Purkinje cell (primary cell): Measurements from ENCODE around the gene OR2AJ1. TPM values are rescaled to one million over a fixed set of nuclear protein-coding genes. Genes with fewer than 3 reads are reported as not detected.

Experiments used
- polyA plus RNA-seq: library from polyadenylated mRNA; unstranded; fragments of >200 nt; fragmentation: Nextera tagmentation; gene quantifications from 2 replicates; pipeline ENCODE4 v1.2.1, GENCODE V29; 2014

OR2AJ1 gene
- polyA plus RNA-seq, result 0.12 TPM in 1 of 2 replicates, not detected in the other

GRCh38 chr1:247924868-247925267 is at the start of gene OR2AJ1:
OR2AJ1 (plus strand) TSS chr1:247924889; CDS start chr1:247933769, 8,880 bp downstream.

GRCh38 chr1:247895163-247895637 is 29.5 kb upstream of the OR2AJ1 start, which contains the start of gene OR2W3:
OR2W3 (plus strand) TSS chr1:247895587; CDS start chr1:247895587, 0 bp downstream.

GRCh38 chr1:247919952-247920351 is 4.7 kb upstream of the OR2AJ1 start, which contains the start of gene OR2T8:
OR2T8 (plus strand) TSS chr1:247920252; CDS start chr1:247921018, 766 bp downstream.

GRCh38 chr1:247948558-247948957 is 23.9 kb downstream of the OR2AJ1 start, which contains the start of gene OR2L8:
OR2L8 (plus strand) TSS chr1:247948858; CDS start chr1:247948858, 0 bp downstream.

GRCh38 chr1:247964933-247965332 is 40.2 kb downstream of the OR2AJ1 start, which contains the start of gene OR2AK2:
OR2AK2 (plus strand) TSS chr1:247965233; CDS start chr1:247965377, 144 bp downstream.

Other genes starting within 250 kb of the OR2AJ1 start
- gene OR13G1, start 245.2 kb upstream of the OR2AJ1 start, polyA plus RNA-seq, result not detected in 2 replicates
- gene OR6F1, start 208.2 kb upstream of the OR2AJ1 start, polyA plus RNA-seq, result not detected in 2 replicates
- not detected in 2 replicates for gene OR14K1, start 186.3 kb upstream of the OR2AJ1 start, polyA plus RNA-seq
- gene OR14A2, start 176.7 kb upstream of the OR2AJ1 start, polyA plus RNA-seq, result not detected in 2 replicates
- gene OR1C1, start 164.3 kb upstream of the OR2AJ1 start, polyA plus RNA-seq, result not detected in 2 replicates
- not detected in 2 replicates for gene OR14A16, start 100.8 kb upstream of the OR2AJ1 start, polyA plus RNA-seq
- not detected in 2 replicates for gene OR11L1, start 83.0 kb upstream of the OR2AJ1 start, polyA plus RNA-seq
- not detected in 2 replicates for gene TRIM58, start 67.7 kb upstream of the OR2AJ1 start, polyA plus RNA-seq
- gene OR2W3, start 29.3 kb upstream of the OR2AJ1 start, polyA plus RNA-seq, result not detected in 2 replicates
- not detected in 2 replicates for gene OR2T8, start 4.6 kb upstream of the OR2AJ1 start, polyA plus RNA-seq
- gene OR2L8, start 24.0 kb downstream of the OR2AJ1 start, polyA plus RNA-seq, result not detected in 2 replicates
- gene OR2AK2, start 40.3 kb downstream of the OR2AJ1 start, polyA plus RNA-seq, result not detected in 2 replicates
- not detected in 2 replicates for gene OR2L5, start 88.8 kb downstream of the OR2AJ1 start, polyA plus RNA-seq
- gene OR2L2, start 105.2 kb downstream of the OR2AJ1 start, polyA plus RNA-seq, result 0.21 TPM in 1 of 2 replicates, not detected in the other
- not detected in 2 replicates for gene OR2L3, start 121.9 kb downstream of the OR2AJ1 start, polyA plus RNA-seq
- gene OR2L13, start 170.3 kb downstream of the OR2AJ1 start, polyA plus RNA-seq, result 0.48 and 3.1 TPM in 2 replicates
- not detected in 2 replicates for gene OR2M5, start 220.3 kb downstream of the OR2AJ1 start, polyA plus RNA-seq
- not detected in 2 replicates for gene OR2M2, start 249.9 kb downstream of the OR2AJ1 start, polyA plus RNA-seq